ENCODE data around the gene BET1L.

GRCh38 chr11:202490-202889 lies 4.7 kb downstream of the BET1L start:
- TF ChIP-seq, protein P1, sequence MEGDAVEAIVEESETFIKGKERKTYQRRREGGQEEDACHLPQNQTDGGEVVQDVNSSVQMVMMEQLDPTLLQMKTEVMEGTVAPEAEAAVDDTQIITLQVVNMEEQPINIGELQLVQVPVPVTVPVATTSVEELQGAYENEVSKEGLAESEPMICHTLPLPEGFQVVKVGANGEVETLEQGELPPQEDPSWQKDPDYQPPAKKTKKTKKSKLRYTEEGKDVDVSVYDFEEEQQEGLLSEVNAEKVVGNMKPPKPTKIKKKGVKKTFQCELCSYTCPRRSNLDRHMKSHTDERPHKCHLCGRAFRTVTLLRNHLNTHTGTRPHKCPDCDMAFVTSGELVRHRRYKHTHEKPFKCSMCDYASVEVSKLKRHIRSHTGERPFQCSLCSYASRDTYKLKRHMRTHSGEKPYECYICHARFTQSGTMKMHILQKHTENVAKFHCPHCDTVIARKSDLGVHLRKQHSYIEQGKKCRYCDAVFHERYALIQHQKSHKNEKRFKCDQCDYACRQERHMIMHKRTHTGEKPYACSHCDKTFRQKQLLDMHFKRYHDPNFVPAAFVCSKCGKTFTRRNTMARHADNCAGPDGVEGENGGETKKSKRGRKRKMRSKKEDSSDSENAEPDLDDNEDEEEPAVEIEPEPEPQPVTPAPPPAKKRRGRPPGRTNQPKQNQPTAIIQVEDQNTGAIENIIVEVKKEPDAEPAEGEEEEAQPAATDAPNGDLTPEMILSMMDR (IDR thresholded peaks at IDR 0.05; ENCODE audit: borderline replicate concordance, extremely low read depth, low read length, poor library complexity, severe bottlenecking) = no peak
- TF ChIP-seq EZH2 (IDR thresholded peaks at IDR 0.05; ENCODE audit: borderline replicate concordance, low read depth, low read length, severe bottlenecking) = no peak
